Measurements from ENCODE around the gene LAT.

The LAT gene

DNA sequence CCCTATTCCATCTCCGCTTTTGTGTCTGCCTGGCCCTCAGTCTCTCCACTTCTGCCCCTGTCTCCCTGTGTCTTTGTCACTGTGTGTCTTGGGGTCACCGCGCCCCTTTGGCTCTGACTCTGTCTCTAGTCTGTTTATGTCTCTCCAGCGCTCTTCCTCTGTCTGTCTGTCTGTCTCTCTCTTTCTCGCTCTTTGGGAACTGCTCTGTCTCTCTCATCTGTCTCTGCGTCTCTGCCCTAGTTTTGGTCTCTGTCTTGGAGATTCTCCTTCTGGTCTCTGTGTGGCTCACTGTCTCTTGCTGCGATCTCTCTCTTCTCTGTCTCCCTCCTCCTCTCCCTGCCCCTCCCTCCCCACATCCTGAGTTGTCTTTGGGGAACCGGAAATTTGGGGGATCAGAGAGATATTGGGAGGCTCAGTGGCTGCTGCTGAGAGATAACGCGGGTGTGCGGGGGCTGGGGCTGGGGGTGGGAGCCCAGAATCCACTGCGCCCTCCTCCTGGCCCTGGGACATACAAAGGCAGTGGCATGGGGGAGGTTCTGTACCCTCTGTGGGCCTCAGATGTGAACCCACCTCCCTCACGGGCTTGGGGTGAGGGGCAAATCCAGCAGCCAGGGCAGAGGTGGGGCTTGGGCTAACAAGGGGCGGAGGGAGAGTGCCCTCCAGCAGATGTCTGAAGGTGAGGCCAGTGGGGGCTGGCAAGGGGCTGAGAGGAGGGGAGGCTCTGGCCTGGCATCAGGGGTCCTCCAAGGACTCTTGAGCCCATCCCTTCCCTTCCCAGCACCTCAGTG is 24.4 kb downstream of the LAT start:
- DNase-seq (ENCODE audit: low read depth) = no peak

DNA sequence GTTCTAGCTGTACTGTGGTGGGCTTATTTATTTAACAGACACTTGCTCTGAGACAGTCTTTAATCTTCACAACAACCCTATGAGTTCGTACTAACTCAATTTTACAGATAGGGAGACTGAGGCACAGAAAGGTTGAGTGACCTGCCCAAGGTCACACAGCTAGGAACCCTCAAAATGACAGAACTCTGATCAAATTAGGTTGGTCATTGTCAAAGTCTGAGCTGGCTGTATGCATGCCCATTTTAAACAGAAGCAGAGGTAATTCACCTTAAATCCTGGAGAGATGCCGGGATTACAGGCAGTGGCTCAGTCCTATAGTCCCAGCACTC is 24.9 kb downstream of the LAT start:
- no peak for DNase-seq (ENCODE audit: low read depth)

DNA sequence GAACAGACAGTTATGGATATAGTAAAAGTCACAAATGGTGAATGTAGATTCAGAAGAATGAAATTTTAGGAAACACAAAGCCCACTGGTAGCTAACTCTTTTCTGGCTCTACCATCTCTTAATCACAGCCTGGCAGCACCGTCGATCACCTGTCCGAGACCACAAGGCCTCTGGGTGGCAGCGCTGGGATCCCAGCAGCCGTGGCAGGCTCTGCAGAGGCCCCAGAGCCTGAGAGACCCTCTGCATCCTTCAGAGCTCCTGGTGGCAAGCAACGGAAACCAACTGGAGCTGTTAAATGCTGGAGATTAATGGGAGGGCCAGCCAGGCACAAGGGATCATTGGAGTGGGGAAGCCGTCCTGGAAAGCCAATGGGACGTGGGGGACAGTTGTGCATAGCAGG is 26.3 kb downstream of the LAT start:
- DNase-seq (ENCODE audit: low read depth) = no peak

DNA sequence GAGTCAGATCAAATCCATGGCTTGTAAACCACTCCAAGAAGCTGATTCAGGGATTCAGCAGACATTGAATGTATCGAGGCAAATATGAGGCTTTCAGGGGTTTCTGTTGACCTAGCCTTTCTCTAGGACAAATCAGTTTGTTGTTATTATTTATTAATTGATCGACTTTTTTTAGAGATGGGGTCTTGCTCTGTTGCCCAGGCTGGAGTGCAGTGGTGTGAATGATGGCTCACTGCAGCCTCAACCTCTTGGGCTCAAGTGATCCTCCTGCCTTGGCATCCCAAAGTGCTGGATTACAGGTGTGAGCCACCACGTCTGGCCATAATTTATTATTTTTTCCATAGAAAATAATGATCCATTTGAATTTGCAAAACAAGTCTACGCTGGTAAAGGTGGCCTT is 27.0 kb downstream of the LAT start:
- no peak for DNase-seq (ENCODE audit: low read depth)

DNA sequence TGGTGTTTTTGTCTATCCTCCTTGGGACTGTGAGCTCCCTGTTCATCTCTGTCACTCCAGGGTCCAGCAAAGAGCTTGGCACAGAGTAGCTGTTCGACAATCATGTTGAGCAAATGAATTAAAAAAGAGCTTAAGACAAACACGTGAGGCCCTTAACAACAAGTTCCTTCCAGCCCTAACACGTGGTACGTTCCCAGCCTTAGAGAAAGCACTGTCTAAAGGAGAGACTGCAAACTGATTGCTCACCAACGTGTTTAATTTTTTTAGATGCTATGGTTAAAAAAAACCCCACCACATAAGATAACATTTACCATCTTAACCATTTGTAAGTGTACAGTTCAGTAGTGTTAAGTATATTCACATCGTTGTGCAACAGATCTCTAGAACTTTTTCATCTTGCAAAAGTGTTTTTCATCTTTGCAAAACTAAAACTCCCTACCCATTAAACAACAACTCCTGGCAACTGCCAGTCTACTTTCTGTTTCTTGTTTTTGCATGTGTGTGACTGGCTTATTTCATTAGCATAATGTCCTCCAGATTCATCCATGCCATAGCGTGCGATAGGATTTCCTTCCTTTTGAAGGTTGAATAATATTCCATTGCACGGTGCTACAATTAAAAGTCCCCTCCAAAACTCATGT is 28.2 kb downstream of the LAT start:
- no peak for DNase-seq (ENCODE audit: low read depth)

DNA sequence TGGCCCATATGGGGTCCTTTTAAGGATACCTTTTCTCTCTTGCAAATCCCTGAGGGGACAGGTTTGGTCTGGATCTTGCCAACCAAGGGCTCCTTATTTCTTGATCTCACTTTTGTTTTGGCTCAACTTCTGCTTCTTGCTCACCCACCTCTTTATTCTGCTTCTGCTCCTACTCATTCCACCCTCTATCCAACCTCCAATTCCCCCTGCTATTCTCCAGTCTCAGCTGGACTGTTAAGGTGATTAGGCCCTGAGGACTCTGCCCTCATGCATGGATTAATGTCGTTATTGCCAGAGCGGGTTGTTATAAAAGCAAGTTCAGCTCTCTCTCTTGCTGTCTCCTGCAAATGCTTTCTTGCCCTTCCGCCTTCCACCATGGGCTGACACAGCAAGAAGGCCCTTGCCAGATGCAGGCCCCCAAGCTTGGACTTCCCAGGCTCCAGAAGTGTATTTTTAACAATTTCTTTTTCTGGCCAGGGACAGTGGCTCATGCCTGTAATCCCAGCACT is 29.8 kb downstream of the LAT start:
- DNase-seq (ENCODE audit: low read depth) = no peak

DNA sequence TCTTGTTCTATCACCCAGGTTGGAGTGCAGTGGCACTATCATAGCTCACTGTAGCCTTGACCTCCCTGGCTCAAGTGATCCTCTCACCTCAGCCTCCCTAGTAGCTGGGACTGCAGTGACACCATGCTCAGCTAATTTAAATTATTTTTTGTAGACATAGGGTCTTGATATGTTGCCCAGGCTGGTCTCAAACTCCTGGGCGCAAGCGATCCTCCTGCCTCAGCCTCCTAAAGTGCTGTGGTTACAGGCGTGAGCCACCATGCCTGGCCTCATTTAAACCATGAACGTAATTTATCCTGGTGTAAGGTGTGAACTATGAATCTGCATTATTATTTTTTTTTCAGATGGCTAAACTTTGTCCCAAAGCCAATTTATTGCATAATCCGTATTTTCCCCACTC is 37.3 kb downstream of the LAT start:
- DNase-seq (ENCODE audit: low read depth) = no peak

DNA sequence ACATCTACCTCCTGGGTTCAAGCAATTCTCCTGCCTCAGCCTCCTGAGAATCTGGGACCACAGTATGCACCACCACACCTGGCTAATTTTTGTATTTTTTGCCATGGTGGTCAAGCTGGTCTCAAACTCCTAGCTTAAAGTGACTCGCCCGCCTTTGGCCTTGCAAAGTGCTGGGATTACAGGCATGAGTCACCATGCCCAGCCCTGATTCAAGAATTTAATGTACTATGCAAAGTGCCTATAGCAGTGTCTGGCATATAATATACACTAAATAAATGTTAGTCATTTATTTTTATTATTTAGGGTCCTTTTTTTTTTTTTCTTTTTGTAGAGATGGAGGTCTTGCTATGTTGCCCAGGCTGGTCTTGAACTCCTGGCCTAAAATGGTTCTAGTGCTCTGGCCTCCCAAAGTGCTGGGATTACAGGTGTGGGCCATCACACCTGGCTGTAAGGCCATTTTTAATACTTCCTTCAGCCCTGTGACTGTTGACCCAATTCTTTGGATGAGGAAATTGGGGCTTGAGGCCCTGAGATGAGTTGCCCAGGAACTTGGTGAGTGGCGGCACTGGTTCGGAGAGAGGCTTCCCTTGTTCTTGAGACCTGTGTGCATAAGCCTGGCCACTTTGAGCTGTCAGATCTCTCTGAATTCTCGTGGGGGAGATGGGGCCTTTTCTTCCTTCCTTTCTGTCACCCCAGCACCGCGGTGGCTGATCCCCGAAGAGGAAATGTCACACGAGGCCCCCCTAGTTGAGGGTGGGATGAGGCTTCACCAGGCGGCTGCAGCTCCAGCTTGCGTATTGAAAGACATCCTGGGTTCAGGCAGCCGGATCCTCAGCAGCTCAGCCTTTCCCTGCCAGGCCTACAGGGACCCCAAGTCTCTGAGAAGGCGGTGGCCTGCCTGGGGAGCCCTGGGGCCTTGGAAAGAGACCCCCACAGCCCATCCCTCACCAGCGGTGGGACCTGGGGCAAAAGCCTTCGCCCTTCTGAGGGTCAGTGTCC is 38.7 kb downstream of the LAT start:
- no peak for DNase-seq (ENCODE audit: low read depth)

DNA sequence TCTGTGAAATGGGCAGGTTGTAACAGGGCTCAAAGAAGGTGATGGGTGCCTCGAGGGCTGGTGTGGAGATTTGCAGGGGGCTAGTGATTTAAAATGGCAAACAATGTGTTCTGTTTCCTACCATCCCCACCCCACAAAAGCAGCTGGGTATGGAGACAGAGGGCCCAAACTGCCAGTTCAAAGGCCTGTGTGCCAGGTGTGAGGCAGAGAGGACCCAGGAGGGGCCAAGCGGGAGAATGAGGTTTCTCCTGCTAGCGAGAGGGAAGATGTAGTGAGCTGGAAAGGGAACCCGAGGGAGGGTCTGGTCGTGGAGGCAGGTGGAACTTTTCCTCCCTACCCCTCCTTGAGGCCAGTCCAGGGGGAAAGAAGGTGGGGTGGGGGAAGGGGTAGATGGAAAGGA is 39.4 kb downstream of the LAT start:
- no peak for DNase-seq (ENCODE audit: low read depth)

DNA sequence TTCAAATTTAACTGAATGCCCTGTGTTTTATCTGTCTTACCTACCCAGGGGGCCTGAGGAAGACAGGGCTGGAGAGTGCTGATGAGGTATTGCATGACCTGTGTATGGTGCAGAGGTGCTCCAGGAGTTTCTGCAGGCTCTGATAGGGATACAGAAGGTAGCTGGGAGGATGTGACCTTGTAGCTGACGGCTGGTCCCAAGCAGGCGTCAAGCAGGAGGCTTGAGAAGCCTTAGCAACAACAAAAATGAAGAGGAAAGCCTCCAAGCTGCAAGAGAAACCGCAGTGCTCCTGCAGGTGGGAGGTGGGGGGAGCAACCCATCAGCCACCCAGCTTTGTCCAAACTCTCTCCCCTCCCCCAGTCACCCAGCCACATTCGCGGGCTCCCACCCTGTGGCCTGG is 40.4 kb downstream of the LAT start:
- no peak for DNase-seq (ENCODE audit: low read depth)

DNA sequence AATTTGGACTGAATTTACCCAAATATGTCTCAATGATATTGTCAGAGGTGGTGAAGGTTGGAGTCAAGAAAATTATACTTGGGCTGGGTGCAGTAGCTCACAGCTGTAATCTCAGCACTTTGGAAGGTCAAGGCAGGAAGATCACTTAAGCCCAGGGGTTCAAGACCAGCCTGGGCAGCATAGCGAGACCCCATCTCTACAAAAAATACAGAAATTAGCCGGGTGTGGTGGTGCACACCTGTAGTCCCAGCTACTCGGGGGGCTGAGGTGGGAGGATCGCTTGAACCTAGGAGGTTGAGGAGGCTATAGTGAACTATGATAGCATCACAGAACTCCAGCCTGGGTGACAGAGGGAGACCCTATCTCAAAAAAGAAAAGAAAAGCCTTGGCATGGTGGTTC is 40.9 kb downstream of the LAT start:
- DNase-seq (ENCODE audit: low read depth) = no peak

DNA sequence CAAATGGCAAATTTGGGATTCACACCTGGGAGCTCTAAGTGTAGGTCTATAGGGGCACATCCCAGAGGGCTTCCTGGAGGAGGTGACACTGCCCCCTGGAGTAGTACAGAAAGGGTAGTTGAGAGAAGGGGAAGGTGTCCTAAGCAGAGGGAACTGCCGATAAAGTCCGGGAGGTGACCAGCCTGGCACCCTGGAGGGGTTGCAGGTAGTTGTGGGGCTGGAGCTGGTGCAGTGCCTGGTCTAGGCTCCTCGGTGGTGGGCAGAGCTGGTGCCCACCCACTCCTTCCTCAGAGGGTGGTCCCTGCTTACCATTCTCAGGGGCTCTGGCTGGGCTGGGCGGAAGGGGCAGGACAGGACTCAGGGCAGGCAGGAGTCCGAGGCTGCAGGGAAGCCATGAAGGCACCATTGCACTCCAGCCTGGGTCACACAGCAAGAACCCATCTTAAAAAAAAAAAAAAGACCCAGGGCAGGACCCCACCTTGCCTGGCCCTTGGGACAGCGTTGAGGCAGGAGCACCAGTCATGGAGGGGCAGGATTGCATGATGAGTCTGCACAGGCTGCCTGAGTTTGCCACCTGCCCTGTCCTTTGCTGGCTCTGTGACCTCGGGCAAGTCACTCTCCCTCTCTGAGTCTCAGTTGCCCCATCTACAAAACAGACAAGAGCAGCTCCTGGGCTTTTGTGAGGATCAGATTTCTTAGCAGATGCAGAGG is 43.8 kb downstream of the LAT start:
- DNase-seq (ENCODE audit: low read depth) = no peak

DNA sequence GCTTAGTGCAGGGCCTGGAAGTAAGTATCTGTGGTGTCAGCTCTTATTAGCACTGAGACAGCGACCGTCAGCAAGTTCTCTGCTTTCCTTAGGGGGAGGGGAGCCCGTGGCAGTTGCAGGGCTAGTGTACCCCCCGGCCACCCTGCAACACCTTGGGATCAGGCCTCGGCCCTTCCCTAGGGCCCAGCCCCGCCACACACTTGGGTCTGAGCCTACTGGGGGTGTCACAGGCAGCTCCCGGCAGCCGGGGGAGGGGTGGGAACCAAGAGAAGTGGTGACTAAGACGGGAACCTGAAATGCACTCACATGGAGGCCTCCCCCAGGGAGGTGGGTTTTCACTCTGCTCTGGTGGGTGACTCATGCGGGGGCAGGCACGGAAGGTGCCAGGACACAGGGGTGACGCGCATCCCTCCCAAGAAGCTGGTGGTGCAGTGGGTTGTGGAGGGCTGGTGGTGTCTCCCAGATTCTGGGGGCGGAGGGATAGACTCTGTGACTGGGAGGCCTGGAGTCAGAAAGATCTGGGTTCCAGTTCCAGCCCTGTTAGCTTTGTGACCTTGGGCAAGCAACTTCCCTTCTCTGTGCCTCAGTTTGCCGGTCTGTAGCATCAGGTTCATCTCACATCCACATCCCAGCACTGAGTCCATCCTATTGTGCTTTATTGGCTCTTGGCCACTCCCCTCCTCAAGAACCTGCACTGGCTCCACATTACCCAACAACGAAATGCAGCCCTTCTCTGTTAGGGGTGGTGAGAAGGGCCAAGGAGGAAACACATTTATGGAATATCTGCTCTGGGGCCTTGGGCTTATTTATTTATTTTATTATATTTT is 44.5 kb downstream of the LAT start:
- DNase-seq (ENCODE audit: low read depth) = peak; percentile 53

DNA sequence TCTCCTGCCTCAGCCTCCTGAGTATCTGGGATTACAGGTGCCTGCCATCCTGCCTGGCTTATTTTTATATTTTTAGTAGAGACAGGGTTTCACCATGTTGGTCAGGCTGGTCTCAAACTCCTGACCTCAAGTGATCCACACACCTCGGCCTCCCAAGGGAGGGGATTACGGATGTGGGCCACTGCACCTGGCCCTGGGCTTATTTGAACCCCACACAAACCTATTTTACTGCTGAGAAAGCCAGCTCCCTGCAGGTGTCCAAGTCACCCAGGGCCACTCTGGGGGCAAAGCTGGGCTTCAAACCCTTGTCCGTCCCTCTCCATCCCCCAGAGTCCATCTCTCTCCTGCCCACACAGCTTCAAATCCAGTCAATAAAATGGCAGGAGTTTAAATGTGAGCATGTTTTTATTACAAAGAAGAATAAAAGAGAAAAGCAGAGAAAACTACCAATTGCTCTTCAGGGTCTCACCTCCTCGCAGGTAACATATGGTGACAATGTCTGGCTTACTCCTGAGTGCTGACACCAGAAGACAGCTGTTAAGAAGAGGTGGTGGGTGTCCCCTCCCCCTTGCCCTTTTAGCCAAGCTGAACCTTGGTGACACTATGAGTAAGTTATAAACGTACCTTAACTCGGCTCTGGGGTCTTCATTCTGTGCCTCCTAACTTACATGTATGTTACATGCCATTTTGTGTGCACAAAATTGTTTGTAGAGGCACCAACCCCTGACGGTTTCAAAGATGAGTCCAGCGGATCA is 45.4 kb downstream of the LAT start:
- no peak for DNase-seq (ENCODE audit: low read depth)
